ENCODE results near the gene XYLT1. TPM values are rescaled to one million over a fixed set of nuclear protein-coding genes. Genes with fewer than 3 reads are reported as not detected.
A peak's percentile ranks its signal among the peaks of the same experiment; 100 is the strongest.

Gene XYLT1
- 12.5 and 12.8 TPM in 2 replicates for total RNA-seq (2022)
- Bru-seq, nascent RNA: percentile 61 among the genes with signal in this experiment
- percentile 60 among the genes with signal in this experiment for BruChase-seq, experiment 1, labeled RNA remaining after a 2-hour chase
- BruChase-seq, experiment 2, labeled RNA remaining after a 6-hour chase: percentile 60 among the genes with signal in this experiment
- long read RNA-seq, full-length matches to known transcripts: 2 of 13 reads
- long read RNA-seq, partial matches to known transcripts: 2 of 13 reads
- long read RNA-seq, other reads (novel, unspliced or antisense): 9 of 13 reads

DNA sequence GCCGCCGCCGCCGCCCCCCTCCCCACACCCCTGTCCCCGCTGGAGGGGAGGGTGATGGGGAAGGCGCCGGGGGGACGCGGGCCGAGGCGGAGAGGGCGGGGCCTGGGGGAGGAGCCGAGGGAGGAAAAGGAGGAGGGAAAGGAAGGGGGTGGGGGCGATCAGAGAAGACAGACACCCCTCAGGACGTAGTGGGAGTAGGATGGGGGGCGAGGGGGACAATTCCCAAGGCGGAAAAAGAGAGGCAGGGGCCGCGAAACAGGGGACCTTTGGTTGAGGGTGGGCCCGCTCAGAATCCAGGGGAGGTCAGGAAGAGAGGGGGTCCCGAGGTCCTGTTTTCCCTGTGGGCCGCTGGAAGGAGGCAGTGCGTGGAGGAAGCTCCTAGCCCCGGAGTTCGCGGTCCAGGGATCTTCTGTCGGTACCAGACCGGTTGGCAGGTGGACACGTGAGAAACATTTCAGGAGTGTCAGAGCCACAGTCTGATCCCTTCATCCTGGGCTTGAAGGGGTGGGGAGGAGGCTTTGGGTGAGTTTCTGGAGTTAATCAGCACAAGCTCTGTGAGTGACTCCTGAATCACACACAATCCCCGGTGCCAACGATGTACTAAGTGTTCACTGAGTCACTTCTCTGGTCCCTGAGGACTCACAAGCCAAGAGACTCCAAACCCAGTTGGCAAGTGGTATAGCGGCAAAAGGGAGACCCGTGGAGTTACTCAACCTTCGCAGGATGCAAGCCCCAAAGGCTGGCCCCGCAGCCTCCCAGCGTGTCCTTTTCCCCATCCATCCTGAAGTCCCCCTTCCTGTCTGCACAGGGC lies at the start of gene XYLT1:
TSS of gene XYLT1 (minus strand) at position 53 of the 811 bp plus-strand sequence. CDS start 164 bp downstream, outside the sequence.
- peak in 1 of 2 experiments; percentile 49 for DNase-seq
- H3K9me3 ChIP-seq: no peaks in the 10 kb centered on the region
- BruUV-seq (replicated peaks): no TSS peak
- peak within 1 kb of the TSS; percentile 79 for H3K4me3 Mint-ChIP-seq (ENCODE audit: unreplicated experiment)
- ChIA-PET POLR2A (no interaction called here), CTCF (no interaction called here)
- peaks cover 44% of the 10 kb centered on the region for H3K4me1 ChIP-seq
- no peak for TF ChIP-seq CTCF (IDR thresholded peaks at IDR 0.05; ENCODE audit: insufficient read depth in 1 of 2, low read depth in 1 of 2, low read length in 1 of 2, severe bottlenecking in 1 of 2, unreplicated experiment in 1 of 2)
- H3K27me3 ChIP-seq (replicated peaks; ENCODE audit: control insufficient read depth, insufficient read depth, low read length): no peaks in the 10 kb centered on the region
- H3K9me3 Mint-ChIP-seq (ENCODE audit: unreplicated experiment): no peaks in the 10 kb centered on the region
- H3K36me3 ChIP-seq (ENCODE audit: control insufficient read depth, insufficient read depth, low read length): no peaks in the 10 kb centered on the region
- H3K36me3 Mint-ChIP-seq (ENCODE audit: insufficient read depth, unreplicated experiment): no peaks in the 10 kb centered on the region
- peak within 1 kb of the TSS; percentile 66 for H3K4me3 ChIP-seq (ENCODE audit: low read depth, low read length)
- H3K27me3 Mint-ChIP-seq (ENCODE audit: insufficient read depth, unreplicated experiment): no peaks in the 10 kb centered on the region
- intact Hi-C loops (cut with micrococcal nuclease; ENCODE audit: unreplicated experiment): no loop called here
- H3K4me1 Mint-ChIP-seq (ENCODE audit: low read depth, unreplicated experiment): peaks cover 28% of the 10 kb centered on the region
- peak within 1 kb of the TSS; percentile 49 for H3K27ac Mint-ChIP-seq (ENCODE audit: unreplicated experiment)

DNA sequence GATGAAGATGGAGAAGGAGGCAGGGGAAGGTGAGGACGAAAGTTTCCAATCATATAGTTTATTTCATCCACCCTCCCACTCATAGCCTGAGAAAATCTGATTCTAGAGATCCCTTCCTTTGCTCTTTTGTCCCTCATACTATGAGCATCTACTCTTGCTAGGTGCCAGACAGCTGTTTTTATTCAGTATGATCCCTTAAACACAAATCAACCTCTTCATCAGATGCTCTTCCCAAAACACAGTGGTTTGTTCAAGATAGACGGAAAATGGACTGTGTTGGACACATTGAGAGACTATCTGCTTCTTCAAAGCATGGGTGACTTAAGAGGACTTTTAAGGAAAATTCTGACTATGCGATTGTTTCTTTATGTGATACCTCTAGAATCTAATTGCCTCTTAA lies 49.4 kb upstream of the XYLT1 start:
- no peak for TF ChIP-seq CTCF (IDR thresholded peaks at IDR 0.05; ENCODE audit: insufficient read depth in 1 of 2, low read depth in 1 of 2, low read length in 1 of 2, severe bottlenecking in 1 of 2, unreplicated experiment in 1 of 2)
- H3K27me3 Mint-ChIP-seq (ENCODE audit: insufficient read depth, unreplicated experiment): peaks cover 4% of the 10 kb centered on the region
- H3K27ac Mint-ChIP-seq (ENCODE audit: unreplicated experiment): no peak overlapping the region
- no peak for DNase-seq
- Histone ChIP-seq H3K4me3 (ENCODE audit: low read depth, low read length) (no peak overlapping the region), H3K9me3 (no peaks in the 10 kb centered on the region), H3K27me3 (replicated peaks; ENCODE audit: control insufficient read depth, insufficient read depth, low read length) (no peaks in the 10 kb centered on the region), H3K36me3 (ENCODE audit: control insufficient read depth, insufficient read depth, low read length) (no peaks in the 10 kb centered on the region), H3K4me1 (no peaks in the 10 kb centered on the region)
- intact Hi-C loops (cut with micrococcal nuclease; ENCODE audit: unreplicated experiment): no loop called here
- no peak overlapping the region for H3K4me3 Mint-ChIP-seq (ENCODE audit: unreplicated experiment)
- no TSS peak for BruUV-seq (replicated peaks)
- ChIA-PET CTCF (no interaction called here), POLR2A (no interaction called here)
- no peaks in the 10 kb centered on the region for H3K9me3 Mint-ChIP-seq (ENCODE audit: unreplicated experiment)
- no peaks in the 10 kb centered on the region for H3K4me1 Mint-ChIP-seq (ENCODE audit: low read depth, unreplicated experiment)
- H3K36me3 Mint-ChIP-seq (ENCODE audit: insufficient read depth, unreplicated experiment): no peaks in the 10 kb centered on the region

GRCh38 chr16:17519101-17519955 lies 48.6 kb upstream of the XYLT1 start:
- H3K36me3 Mint-ChIP-seq (ENCODE audit: insufficient read depth, unreplicated experiment): no peaks in the 10 kb centered on the region
- BruUV-seq (replicated peaks): no TSS peak
- H3K9me3 ChIP-seq: no peaks in the 10 kb centered on the region
- H3K9me3 Mint-ChIP-seq (ENCODE audit: unreplicated experiment): peaks cover 3% of the 10 kb centered on the region
- ChIA-PET POLR2A (no interaction called here), CTCF (no interaction called here)
- H3K27ac Mint-ChIP-seq (ENCODE audit: unreplicated experiment): no peak overlapping the region
- no peaks in the 10 kb centered on the region for H3K4me1 Mint-ChIP-seq (ENCODE audit: low read depth, unreplicated experiment)
- no peaks in the 10 kb centered on the region for H3K4me1 ChIP-seq
- no peaks in the 10 kb centered on the region for H3K27me3 ChIP-seq (replicated peaks; ENCODE audit: control insufficient read depth, insufficient read depth, low read length)
- peaks cover 4% of the 10 kb centered on the region for H3K27me3 Mint-ChIP-seq (ENCODE audit: insufficient read depth, unreplicated experiment)
- intact Hi-C loops (cut with micrococcal nuclease; ENCODE audit: unreplicated experiment): no loop called here
- H3K4me3 ChIP-seq (ENCODE audit: low read depth, low read length): no peak overlapping the region
- TF ChIP-seq CTCF (IDR thresholded peaks at IDR 0.05; ENCODE audit: insufficient read depth in 1 of 2, low read depth in 1 of 2, low read length in 1 of 2, severe bottlenecking in 1 of 2, unreplicated experiment in 1 of 2): no peak
- no peaks in the 10 kb centered on the region for H3K36me3 ChIP-seq (ENCODE audit: control insufficient read depth, insufficient read depth, low read length)
- DNase-seq: no peak
- no peak overlapping the region for H3K4me3 Mint-ChIP-seq (ENCODE audit: unreplicated experiment)
